CD14-positive monocyte (primary cell): Measurements from ENCODE around the gene PMM2. TPM values are rescaled to one million over a fixed set of nuclear protein-coding genes. Genes with fewer than 3 reads are reported as not detected.

Source experiments
- DNase-seq, 3 donors: peaks; one replicate each; pipeline ENCODE4 v3.0.0-alpha.2; 2011 to 2022
- H2AFZ ChIP-seq: 2 replicates; pipeline ENCODE4 v1.6.0; 2012; ENCODE audit warnings: mild to moderate bottlenecking, low read depth, low read length, inconsistent platforms; ENCODE audit not compliant: insufficient read depth, poor library complexity, severe bottlenecking
- H3K27ac ChIP-seq, 2 donors: 1 replicate in 1 of 2; 2 replicates in 1 of 2; pipeline ENCODE4 v1.5.1; 2012 to 2013; ENCODE audit warnings: low read length in 2 of 2, control low read depth in 1 of 2, inconsistent platforms in 1 of 2, low read depth in 1 of 2, mild to moderate bottlenecking in 1 of 2
- H3K27me3 ChIP-seq, 2 donors: one replicate each; pipeline versions ENCODE4 v1.6.0 to v1.6.1; 2011 to 2013; ENCODE audit warnings: low read length in 2 of 2; ENCODE audit not compliant: control insufficient read depth in 2 of 2, insufficient read depth in 2 of 2
- H3K36me3 ChIP-seq, 2 donors: replicated peaks in 1 of 2; 1 replicate in 1 of 2; 2 replicates in 1 of 2; pipeline versions ENCODE4 v1.5.1 to v1.6.1; 2012 to 2013; ENCODE audit warnings: low read length in 2 of 2, control low read depth in 1 of 2, inconsistent platforms in 1 of 2, mild to moderate bottlenecking in 1 of 2; ENCODE audit not compliant: insufficient read depth in 2 of 2, control insufficient read depth in 1 of 2
- H3K4me1 ChIP-seq, 2 donors: 1 replicate in 1 of 2; 2 replicates in 1 of 2; pipeline versions ENCODE4 v1.5.1 to v1.6.1; 2012 to 2013; ENCODE audit warnings: low read length in 2 of 2, control low read depth in 1 of 2, inconsistent platforms in 1 of 2, mild to moderate bottlenecking in 1 of 2, moderate library complexity in 1 of 2; ENCODE audit not compliant: insufficient read depth in 2 of 2, control insufficient read depth in 1 of 2
- H3K4me2 ChIP-seq: replicated peaks from 2 replicates; pipeline ENCODE3; 2012; ENCODE audit warnings: low read length, moderate library complexity, mild to moderate bottlenecking; ENCODE audit not compliant: poor library complexity, severe bottlenecking; ENCODE audit errors: extremely low read depth
- H3K4me3 ChIP-seq, 3 experiments: fragments of 200-600 bp in 1 of 3; sonication (generic) in 1 of 3; replicated peaks in 1 of 3; 1 replicate in 2 of 3; 2 replicates in 1 of 3; pipeline ENCODE4 v1.5.1; 2011 to 2013; ENCODE audit warnings: low read length in 3 of 3, mild to moderate bottlenecking in 3 of 3, control low read depth in 2 of 3, low read depth in 2 of 3, inconsistent platforms in 1 of 3, moderate library complexity in 1 of 3
- H3K79me2 ChIP-seq: 2 replicates; pipeline ENCODE4 v1.6.0; 2012; ENCODE audit warnings: mild to moderate bottlenecking, control low read depth, inconsistent platforms, low read length, moderate library complexity; ENCODE audit not compliant: insufficient read depth
- H3K9ac ChIP-seq: 2 replicates; pipeline ENCODE4 v1.6.0; 2017; ENCODE audit warnings: low read length, mild to moderate bottlenecking; ENCODE audit not compliant: insufficient read depth, poor library complexity, severe bottlenecking
- H3K9me3 ChIP-seq, 2 donors: replicated peaks in 1 of 2; 1 replicate in 1 of 2; 2 replicates in 1 of 2; pipeline versions ENCODE4 v1.5.1 to v1.6.1; 2012 to 2013; ENCODE audit warnings: low read length in 2 of 2, control low read depth in 1 of 2; ENCODE audit not compliant: control insufficient read depth in 1 of 2, insufficient read depth in 1 of 2
- H4K20me1 ChIP-seq: 2 replicates; pipeline ENCODE4 v1.6.0; 2012; ENCODE audit warnings: mild to moderate bottlenecking, low read length, control low read depth, moderate library complexity; ENCODE audit not compliant: insufficient read depth
- H3K27ac Mint-ChIP-seq, 7 donors: one replicate each; pipeline ENCODE4 v1.8.0; 2020; ENCODE audit warnings: mild to moderate bottlenecking in 7 of 7, mixed read lengths in 7 of 7, moderate library complexity in 6 of 7, inconsistent platforms in 2 of 7
- H3K27me3 Mint-ChIP-seq, 3 donors: one replicate each; pipeline ENCODE4 v1.8.0; 2021 to 2022; ENCODE audit warnings: low read depth in 3 of 3, mild to moderate bottlenecking in 3 of 3, mixed read lengths in 3 of 3, moderate library complexity in 3 of 3, inconsistent platforms in 1 of 3
- H3K36me3 Mint-ChIP-seq, 2 donors: one replicate each; pipeline ENCODE4 v1.8.0; 2020; ENCODE audit warnings: mixed read lengths in 2 of 2, inconsistent platforms in 1 of 2, mild to moderate bottlenecking in 1 of 2
- H3K4me1 Mint-ChIP-seq: one replicate; pipeline ENCODE4 v1.8.0; 2020; ENCODE audit warnings: mild to moderate bottlenecking, mixed read lengths
- H3K4me3 Mint-ChIP-seq, 2 donors: one replicate each; pipeline ENCODE4 v1.8.0; 2020; ENCODE audit warnings: mild to moderate bottlenecking in 2 of 2, mixed read lengths in 2 of 2, moderate library complexity in 1 of 2
- H3K9me3 Mint-ChIP-seq, 7 donors: one replicate each; pipeline ENCODE4 v1.8.0; 2020 to 2022; ENCODE audit warnings: mixed read lengths in 7 of 7, mild to moderate bottlenecking in 6 of 7, moderate library complexity in 6 of 7, inconsistent platforms in 2 of 7
- WGBS: methylation state at CpG from one replicate; pipeline ENCODE4 v1.1.5; 2013; ENCODE audit warnings: missing lambda C conversion rate; ENCODE audit not compliant: insufficient coverage; 5-methylcytosine and 5-hydroxymethylcytosine counted together
- intact Hi-C, 2 donors: fragments of 100-400 bp; cut with micrococcal nuclease; formaldehyde crosslinking; loops; one replicate each; pipeline versions ENCODE4 v1.15.0 to v1.15.1; 2023
- polyA plus RNA-seq, 3 donors: library from polyadenylated mRNA; depleted of rRNA in 1 of 3; unstranded in 2 of 3; stranded (reverse) in 1 of 3; fragments of 300-500 nt in 2 of 3; fragments of >200 nt in 1 of 3; fragmentation: Illumina TruSeq in 2 of 3; gene quantifications; 1 replicate in 2 of 3; 2 replicates in 1 of 3; pipeline ENCODE4 v1.2.3, GENCODE V29; 2012 to 2021
- TF ChIP-seq, protein P1 (sequence below): fragments of 200-600 bp; IDR thresholded peaks from one replicate; pipeline ENCODE4 v1.8.0; 2022; ENCODE audit warnings: antibody characterized with exemption, mild to moderate bottlenecking

Gene PMM2
- polyA plus RNA-seq, 3 donors: 15.2 to 22.9 (median 17.8) TPM

DNA sequence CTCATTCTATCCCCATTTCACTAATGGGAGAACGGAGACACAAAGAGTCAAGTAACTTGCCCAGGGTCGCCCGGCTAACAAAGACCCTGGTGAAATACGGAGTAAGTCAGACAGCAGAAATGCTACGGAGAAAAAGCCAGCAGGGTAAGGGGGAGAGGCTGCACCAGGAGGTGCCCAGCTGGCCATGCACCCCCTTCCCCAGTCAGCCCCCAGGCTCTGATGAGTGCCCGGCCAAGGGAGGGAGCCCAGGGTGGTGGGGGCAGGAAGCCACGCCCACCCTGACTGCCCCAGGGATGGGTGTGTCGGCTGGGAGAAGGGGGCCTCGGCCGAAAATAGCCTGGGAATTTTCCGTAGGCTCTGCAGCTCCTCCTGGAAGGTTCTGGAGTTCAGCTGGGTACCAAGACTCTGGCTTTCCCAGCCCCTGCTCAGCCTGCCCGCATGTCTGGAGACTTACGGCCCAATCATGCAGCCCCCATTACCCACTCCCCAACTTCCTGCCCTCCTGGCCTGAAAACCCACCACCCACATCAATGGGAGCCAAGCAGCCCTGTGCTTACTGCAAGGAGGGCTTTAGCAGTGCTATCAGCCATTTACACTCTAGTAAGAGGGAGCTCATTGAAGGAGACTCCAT lies 67.0 kb downstream of the PMM2 start:
- H3K4me3 ChIP-seq: no peak overlapping the region
- H3K4me3 Mint-ChIP-seq: no peak overlapping the region
- DNase-seq: no peak
- H3K79me2 ChIP-seq: peaks cover 79% of the 10 kb centered on the region
- peaks cover 0 to 1% (median 0%) of the 10 kb centered on the region in 7 donors for H3K9me3 Mint-ChIP-seq
- H3K4me1 ChIP-seq: peaks cover 21 to 33% of the 10 kb centered on the region in 2 donors
- TF ChIP-seq, protein P1, sequence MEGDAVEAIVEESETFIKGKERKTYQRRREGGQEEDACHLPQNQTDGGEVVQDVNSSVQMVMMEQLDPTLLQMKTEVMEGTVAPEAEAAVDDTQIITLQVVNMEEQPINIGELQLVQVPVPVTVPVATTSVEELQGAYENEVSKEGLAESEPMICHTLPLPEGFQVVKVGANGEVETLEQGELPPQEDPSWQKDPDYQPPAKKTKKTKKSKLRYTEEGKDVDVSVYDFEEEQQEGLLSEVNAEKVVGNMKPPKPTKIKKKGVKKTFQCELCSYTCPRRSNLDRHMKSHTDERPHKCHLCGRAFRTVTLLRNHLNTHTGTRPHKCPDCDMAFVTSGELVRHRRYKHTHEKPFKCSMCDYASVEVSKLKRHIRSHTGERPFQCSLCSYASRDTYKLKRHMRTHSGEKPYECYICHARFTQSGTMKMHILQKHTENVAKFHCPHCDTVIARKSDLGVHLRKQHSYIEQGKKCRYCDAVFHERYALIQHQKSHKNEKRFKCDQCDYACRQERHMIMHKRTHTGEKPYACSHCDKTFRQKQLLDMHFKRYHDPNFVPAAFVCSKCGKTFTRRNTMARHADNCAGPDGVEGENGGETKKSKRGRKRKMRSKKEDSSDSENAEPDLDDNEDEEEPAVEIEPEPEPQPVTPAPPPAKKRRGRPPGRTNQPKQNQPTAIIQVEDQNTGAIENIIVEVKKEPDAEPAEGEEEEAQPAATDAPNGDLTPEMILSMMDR: no peak
- no peak overlapping the region for H2AFZ ChIP-seq
- H3K4me1 Mint-ChIP-seq: peaks cover 37% of the 10 kb centered on the region
- intact Hi-C loops: loop anchor here (5.0 to 10.0 kb wide), 2 partner anchors 67 to 190 kb away; partner anchors contain the start of genes ABAT (in 1 of the 2), PMM2 (in 1 of the 2) and TMEM186 (in 1 of the 2)
- peak overlapping the region in 2 of 7 donors; percentile 3 to 33 for H3K27ac Mint-ChIP-seq
- no peak overlapping the region for H3K9ac ChIP-seq
- no peaks in the 10 kb centered on the region for H3K27me3 ChIP-seq
- WGBS: 71% methylated on average over 6 of the region's 13 CpGs
- H3K4me2 ChIP-seq: no peak overlapping the region
- H4K20me1 ChIP-seq: peaks cover 87% of the 10 kb centered on the region
- H3K9me3 ChIP-seq: no peaks in the 10 kb centered on the region
- peaks cover 0 to 3% (median 2%) of the 10 kb centered on the region in 3 donors for H3K27me3 Mint-ChIP-seq
- peaks cover 4 to 14% of the 10 kb centered on the region in 2 donors for H3K36me3 Mint-ChIP-seq
- no peak overlapping the region for H3K27ac ChIP-seq
- H3K36me3 ChIP-seq: peaks cover 0 to 3% of the 10 kb centered on the region in 2 donors

DNA sequence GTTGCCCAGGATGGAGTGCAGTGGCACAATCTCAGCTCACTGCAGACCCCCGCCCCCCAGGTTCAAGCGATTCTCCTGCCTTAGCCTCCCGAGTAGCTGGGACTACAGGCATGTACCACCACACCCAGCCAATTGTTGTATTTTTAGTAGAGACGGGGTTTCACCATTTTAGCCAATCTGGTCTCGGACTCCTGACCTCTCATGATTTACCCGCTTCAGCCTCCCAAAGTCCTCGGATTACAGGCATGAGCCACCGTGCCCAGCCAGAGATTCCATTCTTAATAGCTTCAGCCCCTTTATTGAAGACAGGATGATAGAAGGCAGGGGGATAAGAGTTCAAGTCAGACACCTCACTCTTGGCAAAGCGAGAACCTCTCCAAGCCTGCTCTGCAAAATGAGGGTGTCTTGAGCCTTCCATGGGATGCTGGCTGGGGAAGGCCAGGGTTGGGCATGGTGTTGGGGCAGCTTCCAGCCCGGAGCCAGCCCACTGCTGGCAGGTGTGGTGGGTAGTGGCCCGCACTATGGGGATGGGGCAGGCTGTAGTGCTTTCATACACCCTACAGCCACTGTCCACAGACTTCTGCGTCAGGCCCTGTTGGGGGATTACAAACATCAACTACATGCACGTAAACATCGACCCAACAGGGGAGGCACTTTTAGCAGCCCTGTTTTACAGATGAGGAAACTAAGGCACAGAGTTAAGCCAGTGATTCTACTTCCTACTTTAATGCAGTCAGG lies 67.7 kb downstream of the PMM2 start:
- Mint-ChIP-seq H3K4me1 (peaks cover 44% of the 10 kb centered on the region), H3K4me3 (no peak overlapping the region), H3K9me3 (peaks cover 0 to 1% (median 0%) of the 10 kb centered on the region in 7 donors), H3K27me3 (peaks cover 0 to 3% (median 2%) of the 10 kb centered on the region in 3 donors), H3K36me3 (peaks cover 2 to 9% of the 10 kb centered on the region in 2 donors), H3K27ac (peak overlapping the region in 2 of 7 donors; percentile 3 to 33)
- Histone ChIP-seq H3K79me2 (peaks cover 74% of the 10 kb centered on the region), H3K9ac (no peak overlapping the region), H3K4me1 (peaks cover 26 to 41% of the 10 kb centered on the region in 2 donors), H3K27ac (no peak overlapping the region), H3K4me2 (no peak overlapping the region), H3K9me3 (no peaks in the 10 kb centered on the region), H4K20me1 (peaks cover 80% of the 10 kb centered on the region), H3K36me3 (no peaks in the 10 kb centered on the region), H3K27me3 (no peaks in the 10 kb centered on the region), H3K4me3 (no peak overlapping the region), H2AFZ (no peak overlapping the region)
- intact Hi-C loops: loop anchor here (5.0 to 10.0 kb wide), 2 partner anchors 68 to 191 kb away; partner anchors contain the start of genes ABAT (in 1 of the 2), PMM2 (in 1 of the 2) and TMEM186 (in 1 of the 2)
- 100% methylated on average over 2 of the region's 14 CpGs for WGBS
- no peak for DNase-seq
- TF ChIP-seq, protein P1: no peak
